Fibroblast of pulmonary artery (primary cell): ENCODE measurements around the gene CCDC187.

Experiments
- DNase-seq: peaks from one replicate; pipeline ENCODE4 v3.0.0-alpha.2; 2010; ENCODE audit warnings: low read depth
- H3K4me3 ChIP-seq: replicated peaks from 2 replicates; pipeline ENCODE4 v1.5.1; 2011; ENCODE audit warnings: low read depth, mild to moderate bottlenecking, control low read depth, low read length, moderate library complexity
- TF ChIP-seq, protein P1 (sequence below): IDR thresholded peaks from 2 replicates; pipeline ENCODE4 v1.5.1; 2011; ENCODE audit warnings: mild to moderate bottlenecking, control low read depth, low read length, inconsistent platforms; ENCODE audit errors: missing control alignments

The CCDC187 gene

DNA sequence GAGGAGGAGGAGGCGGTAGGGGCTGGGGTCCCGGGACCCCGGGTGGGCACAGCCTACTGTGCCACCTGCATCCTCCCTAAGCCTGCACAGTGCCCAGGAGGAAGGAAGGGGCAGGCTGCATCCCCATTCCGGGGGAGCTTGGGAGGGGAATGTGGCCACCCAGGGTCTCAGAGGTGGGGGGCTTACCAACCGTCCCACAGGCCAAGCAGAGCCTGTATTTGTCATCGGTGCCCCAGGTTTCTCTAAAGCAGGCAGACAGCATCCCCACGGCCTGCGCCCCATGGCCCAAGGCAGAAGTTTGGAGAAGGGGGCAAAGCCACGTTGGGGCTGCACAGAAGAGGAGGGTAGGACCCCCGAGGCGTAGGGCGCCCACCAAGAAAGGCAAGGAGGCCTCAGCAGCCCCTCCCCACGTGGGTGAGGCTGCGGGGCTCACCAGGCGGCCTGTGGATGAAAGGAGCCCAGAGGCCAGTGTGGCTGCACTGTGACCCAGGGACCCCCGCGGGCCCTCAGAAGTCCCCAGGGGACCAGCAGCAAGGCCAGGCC, 22.9 kb upstream of the CCDC187 start:
- TF ChIP-seq, protein P1, sequence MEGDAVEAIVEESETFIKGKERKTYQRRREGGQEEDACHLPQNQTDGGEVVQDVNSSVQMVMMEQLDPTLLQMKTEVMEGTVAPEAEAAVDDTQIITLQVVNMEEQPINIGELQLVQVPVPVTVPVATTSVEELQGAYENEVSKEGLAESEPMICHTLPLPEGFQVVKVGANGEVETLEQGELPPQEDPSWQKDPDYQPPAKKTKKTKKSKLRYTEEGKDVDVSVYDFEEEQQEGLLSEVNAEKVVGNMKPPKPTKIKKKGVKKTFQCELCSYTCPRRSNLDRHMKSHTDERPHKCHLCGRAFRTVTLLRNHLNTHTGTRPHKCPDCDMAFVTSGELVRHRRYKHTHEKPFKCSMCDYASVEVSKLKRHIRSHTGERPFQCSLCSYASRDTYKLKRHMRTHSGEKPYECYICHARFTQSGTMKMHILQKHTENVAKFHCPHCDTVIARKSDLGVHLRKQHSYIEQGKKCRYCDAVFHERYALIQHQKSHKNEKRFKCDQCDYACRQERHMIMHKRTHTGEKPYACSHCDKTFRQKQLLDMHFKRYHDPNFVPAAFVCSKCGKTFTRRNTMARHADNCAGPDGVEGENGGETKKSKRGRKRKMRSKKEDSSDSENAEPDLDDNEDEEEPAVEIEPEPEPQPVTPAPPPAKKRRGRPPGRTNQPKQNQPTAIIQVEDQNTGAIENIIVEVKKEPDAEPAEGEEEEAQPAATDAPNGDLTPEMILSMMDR, result no peak
- peak overlapping the region; percentile 73 for H3K4me3 ChIP-seq
- no peak for DNase-seq

DNA sequence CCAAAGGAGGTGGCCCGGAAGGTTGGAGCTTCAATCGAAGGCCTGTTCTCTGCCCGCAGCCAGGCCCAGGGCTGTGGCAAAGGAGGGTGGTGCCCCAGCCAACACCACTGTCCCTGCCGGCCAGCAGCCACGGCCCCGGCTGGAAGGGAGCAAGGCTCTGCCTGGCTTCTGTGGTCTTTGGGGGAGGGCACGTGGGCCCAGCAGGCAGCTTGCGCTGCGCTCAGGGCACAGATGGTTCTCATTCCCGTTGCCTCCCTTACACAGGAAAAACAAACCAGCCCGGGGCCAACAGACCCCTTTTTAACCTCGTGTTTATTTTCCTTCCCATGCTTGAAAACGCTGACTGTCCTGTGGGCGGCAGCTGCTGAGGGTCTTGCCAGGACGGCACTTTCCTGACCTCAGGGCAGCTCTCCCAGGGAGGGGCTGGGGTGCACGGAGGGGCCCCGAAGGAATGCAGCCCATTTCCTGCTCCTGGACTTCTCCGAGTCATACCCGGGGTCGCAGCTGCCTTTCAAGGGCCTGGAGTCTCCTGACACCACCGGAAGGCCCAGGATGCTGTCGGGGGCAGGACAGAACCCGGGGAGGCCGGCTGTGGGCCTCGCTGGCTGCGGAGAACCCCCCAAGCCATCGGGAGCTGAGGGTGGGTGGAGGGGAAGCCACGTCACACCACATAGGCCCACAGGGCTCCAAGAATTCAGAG, 22.3 kb upstream of the CCDC187 start:
- TF ChIP-seq, protein P1, result no peak
- H3K4me3 ChIP-seq, result no peak overlapping the region
- DNase-seq, result peak; percentile 28

DNA sequence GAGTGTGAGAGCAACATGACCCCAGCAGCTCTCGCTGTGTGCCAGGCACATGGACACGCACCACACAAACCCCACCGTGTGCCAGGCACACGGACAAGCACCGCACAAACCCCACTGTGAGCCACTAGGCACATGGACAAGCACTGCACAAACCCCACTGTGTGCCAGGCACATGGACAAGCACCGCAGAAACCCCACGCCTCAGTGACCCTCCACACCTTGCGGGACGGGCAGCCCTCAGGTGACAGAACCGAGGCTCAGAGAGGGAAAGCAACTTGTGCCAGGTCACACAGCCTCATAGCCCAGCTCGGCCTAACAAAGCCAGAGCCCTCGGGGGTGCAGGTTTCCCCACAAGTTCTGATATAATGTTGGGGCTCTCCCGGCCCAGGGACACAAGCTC, 21.5 kb upstream of the CCDC187 start:
- TF ChIP-seq, protein P1, result no peak
- H3K4me3 ChIP-seq, result no peak overlapping the region
- DNase-seq, result no peak

DNA sequence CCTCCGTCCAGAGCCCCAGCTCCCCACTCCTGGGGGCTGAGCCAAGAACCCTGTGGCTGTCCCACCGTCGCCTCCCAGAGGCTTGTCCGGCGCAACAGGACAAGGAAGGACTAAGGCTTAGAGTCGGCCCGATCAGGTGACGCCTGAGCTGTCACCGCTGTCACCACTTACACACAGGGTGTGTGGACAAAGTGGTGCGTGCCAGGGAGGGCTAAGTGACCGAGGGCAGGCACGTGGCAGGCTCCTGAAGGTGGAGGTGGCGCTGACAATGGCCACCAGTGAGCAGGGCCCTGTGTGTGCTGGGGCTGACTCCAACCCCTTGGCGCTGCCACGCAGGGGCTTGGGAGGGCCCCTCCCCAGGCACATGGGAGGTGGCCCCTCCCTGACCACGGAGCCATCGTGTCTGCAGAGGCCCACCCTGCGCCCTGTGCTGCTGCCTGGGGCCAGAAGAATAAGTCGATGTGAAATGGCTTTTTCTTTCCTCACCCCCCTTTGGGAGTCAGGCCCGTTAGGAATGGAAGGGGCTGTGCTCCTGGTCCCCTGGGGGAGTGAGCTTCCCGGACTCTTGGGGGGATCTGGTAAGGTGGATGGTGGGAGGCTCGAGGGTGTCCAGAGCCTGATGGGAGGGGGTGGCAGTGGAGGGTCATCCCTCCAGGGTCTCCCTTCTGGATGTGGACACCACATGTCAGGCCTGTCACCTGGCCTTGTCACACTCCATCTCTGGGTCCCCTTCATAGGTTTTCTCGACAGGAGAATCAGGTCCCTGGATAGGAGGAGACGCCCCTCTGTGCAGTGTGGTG, 20.8 kb upstream of the CCDC187 start:
- no peak for DNase-seq
- H3K4me3 ChIP-seq, result no peak overlapping the region
- TF ChIP-seq, protein P1, result no peak

DNA sequence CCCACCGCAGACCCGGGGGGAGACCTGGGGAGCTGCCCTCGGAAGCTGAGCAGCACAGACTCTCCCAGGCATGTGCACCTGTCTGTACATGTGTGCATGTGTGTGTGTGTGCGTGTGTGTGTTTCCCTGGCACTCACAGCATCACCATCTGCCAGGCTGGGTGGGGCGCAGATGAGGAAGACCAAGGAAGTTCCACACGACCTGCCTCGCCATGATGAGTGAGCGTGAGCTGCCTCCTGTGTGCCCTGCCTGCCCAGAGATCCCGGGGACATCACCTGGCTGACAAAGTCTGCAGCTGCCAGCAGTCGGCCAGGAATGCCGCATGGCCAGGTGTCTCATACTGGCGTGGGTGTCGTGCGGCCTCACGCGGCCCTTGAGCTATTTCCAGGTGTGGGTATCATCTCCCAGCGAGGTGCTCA, 19.5 kb upstream of the CCDC187 start:
- TF ChIP-seq, protein P1, result no peak
- H3K4me3 ChIP-seq, result no peak overlapping the region
- DNase-seq, result no peak

DNA sequence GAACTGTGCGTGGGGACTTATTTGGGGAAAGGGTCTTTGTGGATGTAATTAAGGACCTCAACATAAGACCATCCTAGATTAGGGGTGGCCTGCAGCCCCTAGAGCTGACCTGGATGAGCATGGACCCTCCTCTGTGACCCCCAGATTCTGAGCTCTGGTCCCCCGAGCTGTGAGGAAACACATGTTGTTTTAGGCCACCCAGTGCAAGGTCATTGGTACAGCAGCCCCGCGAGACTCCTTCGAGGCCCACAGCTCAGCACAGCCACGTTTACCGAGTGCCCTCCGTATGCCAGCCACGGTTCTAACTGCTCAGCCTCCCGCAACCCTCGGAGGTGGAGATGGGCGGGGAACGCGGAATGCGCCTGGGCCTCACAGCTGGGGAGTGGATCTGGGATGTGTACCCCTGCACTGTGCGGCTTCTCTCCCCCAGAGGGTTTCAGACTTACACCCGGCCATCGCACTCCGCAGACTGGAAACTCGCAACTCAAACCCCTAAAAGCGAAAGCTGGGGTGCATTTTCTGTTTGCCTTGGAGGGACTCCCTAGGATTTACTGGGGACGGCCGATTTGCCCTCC, 18.9 kb upstream of the CCDC187 start:
- no peak for DNase-seq
- TF ChIP-seq, protein P1, result no peak
- H3K4me3 ChIP-seq, result no peak overlapping the region
